HG03442 (cell line): ENCODE data around the gene PPP1R1C.
A peak's percentile ranks its signal among the peaks of the same experiment; 100 is the strongest.
"Not testable (repeated sequence)": the region's sequence is repeated elsewhere in the genome, so short reads cannot be mapped to it uniquely, and the experiment has no call there.

Experiments used
- ATAC-seq: cut with Tn5 transposase; IDR thresholded peaks from one replicate; pipeline ENCODE4 v1.9.1; 2021; ENCODE audit warnings: mild to moderate bottlenecking, moderate library complexity; ENCODE audit not compliant: unreplicated experiment

Gene PPP1R1C

GRCh38 chr2:181985632-181986205 lies at the start of gene PPP1R1C:
Gene PPP1R1C (plus strand): TSS chr2:181985853. CDS start chr2:181986111, 258 bp downstream.
- ATAC-seq: no peak

GRCh38 chr2:181937473-181937872 lies 48.2 kb upstream of the PPP1R1C start:
- ATAC-seq: no peak

GRCh38 chr2:181943411-181944124 lies 42.1 kb upstream of the PPP1R1C start:
- ATAC-seq: no peak

GRCh38 chr2:181944164-181944913 lies 41.3 kb upstream of the PPP1R1C start:
- no peak for ATAC-seq

- ATAC-seq: no peak
These were observed 40.8 kb upstream of the PPP1R1C start for GRCh38 chr2:181944914-181945291.

- no peak for ATAC-seq
These were observed 39.1 kb upstream of the PPP1R1C start for GRCh38 chr2:181946444-181947127.

- ATAC-seq: no peak
These were observed 38.4 kb upstream of the PPP1R1C start for GRCh38 chr2:181947273-181947672.

- no peak for ATAC-seq
These were observed 37.4 kb upstream of the PPP1R1C start for GRCh38 chr2:181948227-181948626.

GRCh38 chr2:181949047-181949446 lies 36.6 kb upstream of the PPP1R1C start:
- ATAC-seq: no peak

GRCh38 chr2:181952404-181953226 lies 33.0 kb upstream of the PPP1R1C start:
- ATAC-seq: no peak

GRCh38 chr2:181953881-181954537 lies 31.6 kb upstream of the PPP1R1C start:
- peak; percentile 81 for ATAC-seq

GRCh38 chr2:181954538-181954883 lies 31.1 kb upstream of the PPP1R1C start:
- ATAC-seq: no peak

- ATAC-seq: no peak
These were observed 30.6 kb upstream of the PPP1R1C start for GRCh38 chr2:181955010-181955409.

GRCh38 chr2:181955866-181956265 lies 29.8 kb upstream of the PPP1R1C start:
- not testable (repeated sequence) for ATAC-seq

GRCh38 chr2:181957668-181958067 lies 28.0 kb upstream of the PPP1R1C start:
- no peak for ATAC-seq

GRCh38 chr2:181958726-181959125 lies 26.9 kb upstream of the PPP1R1C start:
- no peak for ATAC-seq

- ATAC-seq: no peak
These were observed 26.1 kb upstream of the PPP1R1C start for GRCh38 chr2:181959508-181959907.

GRCh38 chr2:181961167-181961566 lies 24.5 kb upstream of the PPP1R1C start:
- not testable (repeated sequence) for ATAC-seq

- ATAC-seq: no peak
These were observed 23.5 kb upstream of the PPP1R1C start for GRCh38 chr2:181962142-181962541.

- no peak for ATAC-seq
These were observed 15.4 kb upstream of the PPP1R1C start for GRCh38 chr2:181970160-181970794.
